GM23338 (cell line): Measurements from ENCODE around the gene GUCY1A1.

Experiments
- EZH2 ChIP-seq: fragments of 200-600 bp; sonication (generic); IDR thresholded peaks from one replicate; pipeline ENCODE4 v1.8.0; 2017; ENCODE audit warnings: antibody characterized with exemption, mild to moderate bottlenecking, low read depth; ENCODE audit not compliant: unreplicated experiment
- JUNB ChIP-seq: IDR thresholded peaks from one replicate; pipeline ENCODE4 v1.6.1; 2016; ENCODE audit warnings: antibody characterized with exemption; ENCODE audit not compliant: unreplicated experiment
- ZNF331 ChIP-seq: fragments of 250-450 bp; sonication (Bioruptor Pico); IDR thresholded peaks from 2 replicates; pipeline ENCODE4 v1.5.0; 2020; ENCODE audit warnings: low read depth, mild to moderate bottlenecking, moderate library complexity
- TF ChIP-seq, protein P1 (sequence below), 2 experiments: fragments of 200-600 bp in 1 of 2; sonication (generic) in 1 of 2; conservative IDR thresholded peaks; 2 replicates each; pipeline versions ENCODE4 v1.5.1 to v1.6.1; 2016 to 2017; ENCODE audit warnings: antibody characterized with exemption in 2 of 2, low read depth in 2 of 2, mild to moderate bottlenecking in 2 of 2, moderate library complexity in 1 of 2
- TF ChIP-seq, protein P2 (sequence below): IDR thresholded peaks from one replicate; pipeline ENCODE4 v1.6.1; 2018; ENCODE audit warnings: antibody characterized with exemption; ENCODE audit not compliant: unreplicated experiment

GRCh38 chr4:155777971-155778735 lies 111.5 kb downstream of the GUCY1A1 start:
- TF ChIP-seq, protein P1, sequence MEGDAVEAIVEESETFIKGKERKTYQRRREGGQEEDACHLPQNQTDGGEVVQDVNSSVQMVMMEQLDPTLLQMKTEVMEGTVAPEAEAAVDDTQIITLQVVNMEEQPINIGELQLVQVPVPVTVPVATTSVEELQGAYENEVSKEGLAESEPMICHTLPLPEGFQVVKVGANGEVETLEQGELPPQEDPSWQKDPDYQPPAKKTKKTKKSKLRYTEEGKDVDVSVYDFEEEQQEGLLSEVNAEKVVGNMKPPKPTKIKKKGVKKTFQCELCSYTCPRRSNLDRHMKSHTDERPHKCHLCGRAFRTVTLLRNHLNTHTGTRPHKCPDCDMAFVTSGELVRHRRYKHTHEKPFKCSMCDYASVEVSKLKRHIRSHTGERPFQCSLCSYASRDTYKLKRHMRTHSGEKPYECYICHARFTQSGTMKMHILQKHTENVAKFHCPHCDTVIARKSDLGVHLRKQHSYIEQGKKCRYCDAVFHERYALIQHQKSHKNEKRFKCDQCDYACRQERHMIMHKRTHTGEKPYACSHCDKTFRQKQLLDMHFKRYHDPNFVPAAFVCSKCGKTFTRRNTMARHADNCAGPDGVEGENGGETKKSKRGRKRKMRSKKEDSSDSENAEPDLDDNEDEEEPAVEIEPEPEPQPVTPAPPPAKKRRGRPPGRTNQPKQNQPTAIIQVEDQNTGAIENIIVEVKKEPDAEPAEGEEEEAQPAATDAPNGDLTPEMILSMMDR (conservative IDR thresholded peaks at IDR 0.05; ENCODE audit: low read depth in 2 of 2), result no peak
- TF ChIP-seq, protein P2, sequence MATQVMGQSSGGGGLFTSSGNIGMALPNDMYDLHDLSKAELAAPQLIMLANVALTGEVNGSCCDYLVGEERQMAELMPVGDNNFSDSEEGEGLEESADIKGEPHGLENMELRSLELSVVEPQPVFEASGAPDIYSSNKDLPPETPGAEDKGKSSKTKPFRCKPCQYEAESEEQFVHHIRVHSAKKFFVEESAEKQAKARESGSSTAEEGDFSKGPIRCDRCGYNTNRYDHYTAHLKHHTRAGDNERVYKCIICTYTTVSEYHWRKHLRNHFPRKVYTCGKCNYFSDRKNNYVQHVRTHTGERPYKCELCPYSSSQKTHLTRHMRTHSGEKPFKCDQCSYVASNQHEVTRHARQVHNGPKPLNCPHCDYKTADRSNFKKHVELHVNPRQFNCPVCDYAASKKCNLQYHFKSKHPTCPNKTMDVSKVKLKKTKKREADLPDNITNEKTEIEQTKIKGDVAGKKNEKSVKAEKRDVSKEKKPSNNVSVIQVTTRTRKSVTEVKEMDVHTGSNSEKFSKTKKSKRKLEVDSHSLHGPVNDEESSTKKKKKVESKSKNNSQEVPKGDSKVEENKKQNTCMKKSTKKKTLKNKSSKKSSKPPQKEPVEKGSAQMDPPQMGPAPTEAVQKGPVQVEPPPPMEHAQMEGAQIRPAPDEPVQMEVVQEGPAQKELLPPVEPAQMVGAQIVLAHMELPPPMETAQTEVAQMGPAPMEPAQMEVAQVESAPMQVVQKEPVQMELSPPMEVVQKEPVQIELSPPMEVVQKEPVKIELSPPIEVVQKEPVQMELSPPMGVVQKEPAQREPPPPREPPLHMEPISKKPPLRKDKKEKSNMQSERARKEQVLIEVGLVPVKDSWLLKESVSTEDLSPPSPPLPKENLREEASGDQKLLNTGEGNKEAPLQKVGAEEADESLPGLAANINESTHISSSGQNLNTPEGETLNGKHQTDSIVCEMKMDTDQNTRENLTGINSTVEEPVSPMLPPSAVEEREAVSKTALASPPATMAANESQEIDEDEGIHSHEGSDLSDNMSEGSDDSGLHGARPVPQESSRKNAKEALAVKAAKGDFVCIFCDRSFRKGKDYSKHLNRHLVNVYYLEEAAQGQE, result no peak
- no peak for TF ChIP-seq EZH2
- no peak for TF ChIP-seq ZNF331 (CRISPR knock-in tag)
- no peak for TF ChIP-seq JUNB
